Glutamatergic neuron (in vitro differentiated cells): ENCODE measurements around the gene CRIM1. TPM values are rescaled to one million over a fixed set of nuclear protein-coding genes. Genes with fewer than 3 reads are reported as not detected.
A peak's percentile ranks its signal among the peaks of the same experiment; 100 is the strongest.

Experiments
- DNase-seq: peaks from one replicate; pipeline ENCODE4 v3.0.0; 2022
- H3K27ac Mint-ChIP-seq: one replicate; pipeline ENCODE4 v1.8.0; 2020; ENCODE audit warnings: mild to moderate bottlenecking, mixed read lengths, inconsistent platforms; ENCODE audit not compliant: unreplicated experiment
- H3K27me3 Mint-ChIP-seq: one replicate; pipeline ENCODE4 v1.8.0; 2020; ENCODE audit warnings: mild to moderate bottlenecking, moderate library complexity, mixed read lengths, inconsistent platforms; ENCODE audit not compliant: unreplicated experiment
- H3K36me3 Mint-ChIP-seq: one replicate; pipeline ENCODE4 v1.8.0; 2020; ENCODE audit warnings: mild to moderate bottlenecking, mixed read lengths, inconsistent platforms; ENCODE audit not compliant: unreplicated experiment
- H3K4me1 Mint-ChIP-seq: one replicate; pipeline ENCODE4 v1.8.0; 2020; ENCODE audit warnings: mild to moderate bottlenecking, low read depth, mixed read lengths, inconsistent platforms; ENCODE audit not compliant: unreplicated experiment
- H3K4me3 Mint-ChIP-seq: one replicate; pipeline ENCODE4 v1.8.0; 2020; ENCODE audit warnings: mild to moderate bottlenecking, mixed read lengths, inconsistent platforms; ENCODE audit not compliant: unreplicated experiment
- H3K9me3 Mint-ChIP-seq: one replicate; pipeline ENCODE4 v1.8.0; 2020; ENCODE audit warnings: mild to moderate bottlenecking, moderate library complexity, mixed read lengths, inconsistent platforms; ENCODE audit not compliant: unreplicated experiment
- total RNA-seq: library from RNA; stranded (reverse); fragmentation: NEBNext Ultra II Directional; extraction: Animal tissue kit (Norgen Biotek cat#: 25700); gene quantifications from one replicate; pipeline ENCODE4 v1.2.1, GENCODE V29; 2021; ENCODE audit not compliant: unreplicated experiment
- TF ChIP-seq, protein P1 (sequence below): fragments of 200-600 bp; sonication (generic); IDR thresholded peaks from one replicate; pipeline ENCODE4 v1.5.0; 2021; ENCODE audit not compliant: partially characterized antibody, unreplicated experiment

CRIM1 gene
- total RNA-seq, 1 donor from 2014 or later, result 35.7 TPM

DNA sequence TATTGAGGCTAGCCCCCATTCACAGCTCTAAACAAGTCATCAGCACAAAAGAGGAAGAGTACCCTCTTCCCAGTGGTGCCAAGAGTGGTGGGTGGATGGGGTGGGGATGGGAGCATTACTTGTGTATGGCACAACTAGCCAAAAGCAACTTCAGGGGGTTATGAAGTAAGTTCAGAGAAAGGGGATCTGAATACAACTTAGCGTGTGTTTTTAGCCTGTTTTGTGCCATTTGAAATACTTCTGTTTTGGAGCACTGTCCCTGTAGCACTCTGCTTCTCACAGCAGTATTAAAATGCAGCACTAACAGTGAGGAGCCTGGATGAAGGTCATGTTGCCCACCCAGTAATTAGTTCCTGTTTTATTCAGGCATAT lies 113.5 kb downstream of the CRIM1 start:
- TF ChIP-seq, protein P1, sequence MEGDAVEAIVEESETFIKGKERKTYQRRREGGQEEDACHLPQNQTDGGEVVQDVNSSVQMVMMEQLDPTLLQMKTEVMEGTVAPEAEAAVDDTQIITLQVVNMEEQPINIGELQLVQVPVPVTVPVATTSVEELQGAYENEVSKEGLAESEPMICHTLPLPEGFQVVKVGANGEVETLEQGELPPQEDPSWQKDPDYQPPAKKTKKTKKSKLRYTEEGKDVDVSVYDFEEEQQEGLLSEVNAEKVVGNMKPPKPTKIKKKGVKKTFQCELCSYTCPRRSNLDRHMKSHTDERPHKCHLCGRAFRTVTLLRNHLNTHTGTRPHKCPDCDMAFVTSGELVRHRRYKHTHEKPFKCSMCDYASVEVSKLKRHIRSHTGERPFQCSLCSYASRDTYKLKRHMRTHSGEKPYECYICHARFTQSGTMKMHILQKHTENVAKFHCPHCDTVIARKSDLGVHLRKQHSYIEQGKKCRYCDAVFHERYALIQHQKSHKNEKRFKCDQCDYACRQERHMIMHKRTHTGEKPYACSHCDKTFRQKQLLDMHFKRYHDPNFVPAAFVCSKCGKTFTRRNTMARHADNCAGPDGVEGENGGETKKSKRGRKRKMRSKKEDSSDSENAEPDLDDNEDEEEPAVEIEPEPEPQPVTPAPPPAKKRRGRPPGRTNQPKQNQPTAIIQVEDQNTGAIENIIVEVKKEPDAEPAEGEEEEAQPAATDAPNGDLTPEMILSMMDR, result no peak
- no peak for DNase-seq
- H3K4me1 Mint-ChIP-seq, result peaks cover 14% of the 10 kb centered on the region
- peaks cover 14% of the 10 kb centered on the region for H3K36me3 Mint-ChIP-seq
- H3K4me3 Mint-ChIP-seq, result no peak overlapping the region
- H3K27ac Mint-ChIP-seq, result no peak overlapping the region
- H3K27me3 Mint-ChIP-seq, result peaks cover 2% of the 10 kb centered on the region
- peaks cover 6% of the 10 kb centered on the region for H3K9me3 Mint-ChIP-seq

DNA sequence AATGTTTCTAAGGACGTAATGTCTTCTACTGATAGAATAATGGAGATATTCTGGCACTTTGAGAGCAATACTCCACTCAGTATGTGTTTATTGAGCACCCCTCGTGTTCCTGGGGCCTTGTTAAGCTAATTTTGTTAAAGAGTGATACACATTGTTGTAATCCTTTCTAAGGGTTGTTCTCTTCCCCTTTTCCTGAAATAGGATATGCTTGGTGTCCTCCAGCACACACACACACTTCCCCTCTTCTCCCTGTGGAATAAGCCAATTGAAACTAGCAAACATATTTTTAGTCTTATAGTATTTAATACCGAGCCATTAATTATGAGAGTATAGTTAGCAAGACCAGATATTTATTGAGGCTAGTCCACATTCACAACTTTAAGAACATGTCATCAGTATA lies 114.1 kb downstream of the CRIM1 start:
- Mint-ChIP-seq H3K36me3 (peaks cover 15% of the 10 kb centered on the region), H3K4me1 (peaks cover 14% of the 10 kb centered on the region), H3K27ac (peak overlapping the region; percentile 22), H3K27me3 (peaks cover 2% of the 10 kb centered on the region), H3K9me3 (peaks cover 6% of the 10 kb centered on the region), H3K4me3 (no peak overlapping the region)
- no peak for DNase-seq
- TF ChIP-seq, protein P1, result no peak

DNA sequence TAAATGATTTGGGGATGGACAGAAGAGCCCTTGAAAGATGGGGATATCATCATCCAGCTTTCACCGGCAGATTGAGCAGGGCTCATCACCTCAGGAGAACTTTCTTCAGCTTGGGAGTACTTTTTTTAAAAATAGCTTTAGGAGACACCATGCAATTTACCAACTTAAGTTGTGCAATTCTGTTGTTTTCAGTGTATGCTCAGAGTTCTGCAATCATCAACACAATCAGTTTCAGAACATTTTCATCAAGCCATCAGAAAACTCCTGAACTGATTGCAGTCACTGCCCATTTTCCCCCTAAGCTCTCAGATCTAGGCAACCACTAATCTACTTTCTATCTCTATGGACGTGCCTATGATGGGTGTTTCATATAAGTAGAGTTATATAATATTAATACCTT lies 117.7 kb downstream of the CRIM1 start:
- Mint-ChIP-seq H3K27me3 (peaks cover 2% of the 10 kb centered on the region), H3K27ac (no peak overlapping the region), H3K4me3 (no peak overlapping the region), H3K9me3 (peaks cover 11% of the 10 kb centered on the region), H3K4me1 (peaks cover 14% of the 10 kb centered on the region), H3K36me3 (peaks cover 44% of the 10 kb centered on the region)
- no peak for DNase-seq
- TF ChIP-seq, protein P1, result no peak

DNA sequence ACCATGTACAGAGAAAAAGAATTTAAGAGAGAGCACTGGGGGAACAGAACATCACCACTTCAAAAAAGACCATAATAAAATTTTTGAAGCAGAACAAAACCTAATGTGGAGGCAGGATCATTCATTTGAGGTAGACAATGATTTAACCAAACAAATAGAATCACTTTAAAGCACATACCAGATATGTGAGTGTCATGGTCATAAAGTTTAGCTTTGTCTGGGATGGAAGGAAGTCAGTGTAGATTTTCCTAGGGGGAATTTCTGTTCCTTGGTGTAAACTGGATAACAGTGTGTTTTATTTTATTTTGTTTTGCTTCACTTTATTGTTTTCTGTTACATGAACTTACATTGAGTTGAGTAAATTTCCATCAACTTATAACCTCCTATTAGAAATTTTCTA lies 120.8 kb downstream of the CRIM1 start:
- H3K4me3 Mint-ChIP-seq, result no peak overlapping the region

DNA sequence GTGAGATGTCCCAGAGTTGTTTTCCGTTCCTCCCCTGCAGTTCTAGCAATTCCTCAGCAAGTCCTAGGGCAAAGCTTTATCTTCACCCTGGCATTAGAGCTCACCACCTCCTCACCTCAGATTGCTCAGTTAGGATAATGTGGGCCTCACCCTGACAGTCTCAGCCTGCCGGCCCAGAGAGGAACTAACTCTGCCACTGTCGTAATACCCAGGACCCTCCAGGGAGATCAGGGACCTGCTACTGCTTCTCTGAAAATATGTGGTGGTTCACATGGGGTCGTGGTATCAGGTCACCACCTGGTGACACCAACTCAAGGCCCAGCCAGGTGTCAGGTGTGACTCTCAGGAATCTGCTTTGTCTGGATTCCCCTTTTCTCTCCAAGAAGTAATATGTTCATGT lies 121.7 kb downstream of the CRIM1 start:
- no peak overlapping the region for H3K27ac Mint-ChIP-seq
- peaks cover 4% of the 10 kb centered on the region for H3K4me1 Mint-ChIP-seq
- H3K9me3 Mint-ChIP-seq, result peaks cover 9% of the 10 kb centered on the region
- DNase-seq, result no peak
- peaks cover 39% of the 10 kb centered on the region for H3K36me3 Mint-ChIP-seq
- peaks cover 1% of the 10 kb centered on the region for H3K27me3 Mint-ChIP-seq
- TF ChIP-seq, protein P1, result no peak
- no peak overlapping the region for H3K4me3 Mint-ChIP-seq

More for the DNA sequence above, 120.8 kb downstream of the CRIM1 start:
- Mint-ChIP-seq H3K27ac (no peak overlapping the region), H3K36me3 (peaks cover 42% of the 10 kb centered on the region), H3K4me1 (peaks cover 6% of the 10 kb centered on the region), H3K9me3 (peaks cover 9% of the 10 kb centered on the region), H3K27me3 (peaks cover 2% of the 10 kb centered on the region)
- TF ChIP-seq, protein P1, result no peak
- DNase-seq, result no peak
